ENCODE results near the gene SMIM20. TPM values are rescaled to one million over a fixed set of nuclear protein-coding genes. Genes with fewer than 3 reads are reported as not detected.

SMIM20 gene
- total and polyA plus RNA-seq, 3 donors from 2014 or later, result 31.3 to 46.1 (median 38.3) TPM

GRCh38 chr4:25925486-25926201, 11.6 kb downstream of the SMIM20 start:
- Histone ChIP-seq H3K9me3 (no peaks in the 10 kb centered on the region), H3K4me3 (no peak overlapping the region), H3K4me1 (no peaks in the 10 kb centered on the region), H3K27me3 (no peaks in the 10 kb centered on the region), H3K36me3 (ENCODE audit: low read depth, missing control alignments) (no peaks in the 10 kb centered on the region), H3K27ac (no peak overlapping the region)
- TF ChIP-seq POLR2A (IDR thresholded peaks at IDR 0.05), result no peak
- TF ChIP-seq, protein P1, sequence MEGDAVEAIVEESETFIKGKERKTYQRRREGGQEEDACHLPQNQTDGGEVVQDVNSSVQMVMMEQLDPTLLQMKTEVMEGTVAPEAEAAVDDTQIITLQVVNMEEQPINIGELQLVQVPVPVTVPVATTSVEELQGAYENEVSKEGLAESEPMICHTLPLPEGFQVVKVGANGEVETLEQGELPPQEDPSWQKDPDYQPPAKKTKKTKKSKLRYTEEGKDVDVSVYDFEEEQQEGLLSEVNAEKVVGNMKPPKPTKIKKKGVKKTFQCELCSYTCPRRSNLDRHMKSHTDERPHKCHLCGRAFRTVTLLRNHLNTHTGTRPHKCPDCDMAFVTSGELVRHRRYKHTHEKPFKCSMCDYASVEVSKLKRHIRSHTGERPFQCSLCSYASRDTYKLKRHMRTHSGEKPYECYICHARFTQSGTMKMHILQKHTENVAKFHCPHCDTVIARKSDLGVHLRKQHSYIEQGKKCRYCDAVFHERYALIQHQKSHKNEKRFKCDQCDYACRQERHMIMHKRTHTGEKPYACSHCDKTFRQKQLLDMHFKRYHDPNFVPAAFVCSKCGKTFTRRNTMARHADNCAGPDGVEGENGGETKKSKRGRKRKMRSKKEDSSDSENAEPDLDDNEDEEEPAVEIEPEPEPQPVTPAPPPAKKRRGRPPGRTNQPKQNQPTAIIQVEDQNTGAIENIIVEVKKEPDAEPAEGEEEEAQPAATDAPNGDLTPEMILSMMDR (IDR thresholded peaks at IDR 0.05), result peak in 1 of 3 experiments; percentile 24
- WGBS, 2 donors, result 78% methylated on average over 11 of the region's 11 CpGs
- peak; percentile 47 for DNase-seq
- intact Hi-C loops (cut with DNase I; ENCODE audit: low total_unique reads), result no loop called here

GRCh38 chr4:25926462-25926861, 12.4 kb downstream of the SMIM20 start:
- 77 to 78% methylated on average over 2 of the region's 2 CpGs for WGBS, 2 donors
- no peak for DNase-seq
- Histone ChIP-seq H3K36me3 (ENCODE audit: low read depth, missing control alignments) (no peaks in the 10 kb centered on the region), H3K4me1 (no peaks in the 10 kb centered on the region), H3K27me3 (no peaks in the 10 kb centered on the region), H3K4me3 (no peak overlapping the region), H3K9me3 (no peaks in the 10 kb centered on the region), H3K27ac (no peak overlapping the region)
- intact Hi-C loops (cut with DNase I; ENCODE audit: low total_unique reads), result no loop called here
- TF ChIP-seq, protein P1 (IDR thresholded peaks at IDR 0.05), result no peak
- no peak for TF ChIP-seq POLR2A (IDR thresholded peaks at IDR 0.05)

GRCh38 chr4:25927361-25928195, 13.6 kb downstream of the SMIM20 start:
- Histone ChIP-seq H3K4me1 (no peaks in the 10 kb centered on the region), H3K36me3 (ENCODE audit: low read depth, missing control alignments) (no peaks in the 10 kb centered on the region), H3K9me3 (no peaks in the 10 kb centered on the region), H3K4me3 (no peak overlapping the region), H3K27ac (no peak overlapping the region), H3K27me3 (no peaks in the 10 kb centered on the region)
- 68 to 77% methylated on average over 10 of the region's 10 CpGs for WGBS, 2 donors
- TF ChIP-seq POLR2A (IDR thresholded peaks at IDR 0.05), result no peak
- TF ChIP-seq, protein P1 (IDR thresholded peaks at IDR 0.05), result no peak
- no peak for DNase-seq
- intact Hi-C loops (cut with DNase I; ENCODE audit: low total_unique reads), result no loop called here

DNA sequence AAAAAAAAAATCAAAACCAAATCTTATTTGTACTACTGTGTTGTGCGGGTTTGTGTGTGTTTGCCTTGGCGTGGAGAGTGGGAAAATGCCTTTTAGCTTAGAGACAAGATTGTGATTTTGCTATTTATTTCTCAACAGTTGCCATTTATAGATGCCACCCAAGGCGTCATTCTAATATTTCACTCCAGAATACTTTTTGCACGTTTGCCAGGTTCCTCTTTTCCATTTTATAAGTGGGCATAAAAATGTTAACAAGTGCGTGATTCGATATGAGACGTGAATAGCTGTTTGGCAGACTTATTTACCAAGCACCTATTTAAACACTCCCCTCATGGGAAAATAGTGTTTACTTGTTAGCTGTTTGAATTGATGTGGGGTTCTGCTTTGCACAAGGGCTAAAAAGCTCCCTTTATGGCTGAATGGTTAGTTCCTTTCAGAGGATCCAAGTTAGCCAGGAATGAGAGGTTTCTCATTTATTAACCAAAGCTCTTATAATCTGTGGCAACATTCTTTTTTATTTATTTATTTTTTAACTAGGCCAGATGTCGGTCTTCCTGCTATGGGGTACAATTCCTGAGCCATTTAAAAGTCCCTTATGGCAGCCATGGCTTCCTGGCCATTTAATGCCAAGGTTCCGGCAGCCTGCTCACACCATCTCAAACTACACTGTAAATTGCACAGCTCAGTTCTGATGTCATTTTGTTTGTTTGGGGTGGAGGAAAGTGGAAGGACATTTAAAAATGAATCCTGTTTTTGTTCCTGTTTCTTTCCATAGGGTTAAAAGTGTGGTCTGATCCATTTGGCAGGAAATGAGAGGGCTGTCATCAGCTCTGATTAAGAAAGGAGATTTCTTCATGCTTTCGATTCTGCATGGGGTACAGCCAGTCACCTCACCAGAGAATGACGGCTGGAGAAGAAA, 14.6 kb downstream of the SMIM20 start:
- H3K36me3 ChIP-seq (ENCODE audit: low read depth, missing control alignments), result no peaks in the 10 kb centered on the region
- DNase-seq, result no peak
- no peak overlapping the region for H3K4me3 ChIP-seq
- H3K9me3 ChIP-seq, result no peaks in the 10 kb centered on the region
- intact Hi-C loops (cut with DNase I; ENCODE audit: low total_unique reads), result no loop called here
- no peak overlapping the region for H3K27ac ChIP-seq
- H3K4me1 ChIP-seq, result no peaks in the 10 kb centered on the region
- WGBS, 2 donors, result 79 to 81% methylated on average over 11 of the region's 11 CpGs
- TF ChIP-seq, protein P1 (IDR thresholded peaks at IDR 0.05), result no peak
- no peak for TF ChIP-seq POLR2A (IDR thresholded peaks at IDR 0.05)
- no peaks in the 10 kb centered on the region for H3K27me3 ChIP-seq
